Activated T-helper 17 cell treated with anti-CD3 and anti-CD28 coated beads, Interleukin-2, amount 50 U/mL, for 72 hours (primary cell): ENCODE data around the gene PROM1. TPM values are rescaled to one million over a fixed set of nuclear protein-coding genes. Genes with fewer than 3 reads are reported as not detected.
A peak's percentile ranks its signal among the peaks of the same experiment; 100 is the strongest.

ENCODE experiments used
- ATAC-seq: fragments of 150-1000 bp; cut with Tn5 transposase; replicated peaks from 2 replicates; pipeline ENCODE4 v1.10.0; 2021; ENCODE audit warnings: mild to moderate bottlenecking, moderate library complexity
- H3K27ac Mint-ChIP-seq: one replicate; pipeline ENCODE4 v1.8.0; 2022; ENCODE audit warnings: mixed read lengths
- H3K27me3 Mint-ChIP-seq: one replicate; pipeline ENCODE4 v1.8.0; 2022; ENCODE audit warnings: mixed read lengths
- H3K36me3 Mint-ChIP-seq: one replicate; pipeline ENCODE4 v1.8.0; 2022; ENCODE audit warnings: low read depth, mild to moderate bottlenecking, mixed read lengths
- H3K4me1 Mint-ChIP-seq: one replicate; pipeline ENCODE4 v1.8.0; 2022; ENCODE audit warnings: mixed read lengths
- H3K4me3 Mint-ChIP-seq: one replicate; pipeline ENCODE4 v1.8.0; 2022; ENCODE audit warnings: mild to moderate bottlenecking, mixed read lengths
- H3K9me3 Mint-ChIP-seq: one replicate; pipeline ENCODE4 v1.8.0; 2022; ENCODE audit warnings: mixed read lengths
- total RNA-seq, 2 donors: library from RNA; stranded (reverse); gene quantifications; one replicate each; pipeline ENCODE4 v1.2.3, GENCODE V29; 2022

PROM1 gene
- total RNA-seq, 2 donors from 2014 or later = 0.26 TPM; not detected in 1

- Mint-ChIP-seq H3K36me3 (no peaks in the 10 kb centered on the region), H3K27ac (no peak overlapping the region), H3K9me3 (no peaks in the 10 kb centered on the region), H3K4me3 (no peak overlapping the region), H3K4me1 (no peaks in the 10 kb centered on the region), H3K27me3 (peaks cover 20% of the 10 kb centered on the region)
- no peak for ATAC-seq
Measured at GRCh38 chr4:16016536-16016935, 67.3 kb downstream of the PROM1 start.

GRCh38 chr4:16011173-16011572, 72.7 kb downstream of the PROM1 start:
- Mint-ChIP-seq H3K27ac (no peak overlapping the region), H3K36me3 (no peaks in the 10 kb centered on the region), H3K27me3 (peaks cover 13% of the 10 kb centered on the region), H3K4me3 (no peak overlapping the region), H3K4me1 (no peaks in the 10 kb centered on the region), H3K9me3 (no peaks in the 10 kb centered on the region)
- no peak for ATAC-seq

- Mint-ChIP-seq H3K9me3 (no peaks in the 10 kb centered on the region), H3K27ac (no peak overlapping the region), H3K4me3 (no peak overlapping the region), H3K36me3 (no peaks in the 10 kb centered on the region), H3K4me1 (no peaks in the 10 kb centered on the region), H3K27me3 (peaks cover 16% of the 10 kb centered on the region)
- ATAC-seq = no peak
Measured at GRCh38 chr4:16009153-16009552, 74.7 kb downstream of the PROM1 start.

GRCh38 chr4:16007471-16008095, 76.2 kb downstream of the PROM1 start:
- Mint-ChIP-seq H3K36me3 (no peaks in the 10 kb centered on the region), H3K27me3 (peaks cover 16% of the 10 kb centered on the region), H3K9me3 (no peaks in the 10 kb centered on the region), H3K4me3 (no peak overlapping the region), H3K27ac (no peak overlapping the region), H3K4me1 (no peaks in the 10 kb centered on the region)
- no peak for ATAC-seq

GRCh38 chr4:16006771-16007446, 76.9 kb downstream of the PROM1 start:
- ATAC-seq = no peak
- Mint-ChIP-seq H3K36me3 (no peaks in the 10 kb centered on the region), H3K4me1 (no peaks in the 10 kb centered on the region), H3K4me3 (no peak overlapping the region), H3K9me3 (no peaks in the 10 kb centered on the region), H3K27ac (no peak overlapping the region), H3K27me3 (peaks cover 12% of the 10 kb centered on the region)

- Mint-ChIP-seq H3K4me3 (no peak overlapping the region), H3K9me3 (no peaks in the 10 kb centered on the region), H3K36me3 (no peaks in the 10 kb centered on the region), H3K27ac (no peak overlapping the region), H3K27me3 (peaks cover 12% of the 10 kb centered on the region), H3K4me1 (no peaks in the 10 kb centered on the region)
- no peak for ATAC-seq
Measured at GRCh38 chr4:16005676-16006075, 78.1 kb downstream of the PROM1 start.

- ATAC-seq = peak; percentile 86
- Mint-ChIP-seq H3K27me3 (peaks cover 4% of the 10 kb centered on the region), H3K9me3 (no peaks in the 10 kb centered on the region), H3K4me1 (no peaks in the 10 kb centered on the region), H3K4me3 (no peak overlapping the region), H3K36me3 (no peaks in the 10 kb centered on the region), H3K27ac (no peak overlapping the region)
Measured at GRCh38 chr4:16001484-16001858, 82.4 kb downstream of the PROM1 start.

GRCh38 chr4:16000708-16001483, 82.9 kb downstream of the PROM1 start:
- Mint-ChIP-seq H3K27ac (no peak overlapping the region), H3K4me3 (no peak overlapping the region), H3K27me3 (no peaks in the 10 kb centered on the region), H3K36me3 (no peaks in the 10 kb centered on the region), H3K4me1 (no peaks in the 10 kb centered on the region), H3K9me3 (no peaks in the 10 kb centered on the region)
- peak; percentile 2 for ATAC-seq

GRCh38 chr4:15996773-15997172, 87.0 kb downstream of the PROM1 start:
- H3K4me1 Mint-ChIP-seq = no peaks in the 10 kb centered on the region
- peak; percentile 36 for ATAC-seq
- no peak overlapping the region for H3K27ac Mint-ChIP-seq
- no peak overlapping the region for H3K4me3 Mint-ChIP-seq
- no peaks in the 10 kb centered on the region for H3K36me3 Mint-ChIP-seq
- peaks cover 12% of the 10 kb centered on the region for H3K27me3 Mint-ChIP-seq
- H3K9me3 Mint-ChIP-seq = no peaks in the 10 kb centered on the region

GRCh38 chr4:15995826-15996225, 88.0 kb downstream of the PROM1 start:
- peaks cover 12% of the 10 kb centered on the region for H3K27me3 Mint-ChIP-seq
- no peaks in the 10 kb centered on the region for H3K36me3 Mint-ChIP-seq
- no peaks in the 10 kb centered on the region for H3K4me1 Mint-ChIP-seq
- no peaks in the 10 kb centered on the region for H3K9me3 Mint-ChIP-seq
- no peak for ATAC-seq
- H3K4me3 Mint-ChIP-seq = no peak overlapping the region
- H3K27ac Mint-ChIP-seq = no peak overlapping the region

GRCh38 chr4:15992167-15992485, 91.7 kb downstream of the PROM1 start:
- Mint-ChIP-seq H3K27me3 (peaks cover 21% of the 10 kb centered on the region), H3K9me3 (no peaks in the 10 kb centered on the region), H3K27ac (no peak overlapping the region)

GRCh38 chr4:15990570-15991285, 93.1 kb downstream of the PROM1 start:
- H3K27me3 Mint-ChIP-seq = peaks cover 20% of the 10 kb centered on the region
- no peak overlapping the region for H3K27ac Mint-ChIP-seq
- H3K9me3 Mint-ChIP-seq = no peaks in the 10 kb centered on the region
- H3K36me3 Mint-ChIP-seq = no peaks in the 10 kb centered on the region
- H3K4me1 Mint-ChIP-seq = no peaks in the 10 kb centered on the region
- H3K4me3 Mint-ChIP-seq = no peak overlapping the region
- no peak for ATAC-seq

More at GRCh38 chr4:15992167-15992485, 91.7 kb downstream of the PROM1 start:
- no peak overlapping the region for H3K4me3 Mint-ChIP-seq
- H3K36me3 Mint-ChIP-seq = no peaks in the 10 kb centered on the region
- no peaks in the 10 kb centered on the region for H3K4me1 Mint-ChIP-seq
- ATAC-seq = no peak

GRCh38 chr4:15989424-15989823, 94.4 kb downstream of the PROM1 start:
- ATAC-seq = no peak
- Mint-ChIP-seq H3K27me3 (peaks cover 14% of the 10 kb centered on the region), H3K4me3 (no peak overlapping the region), H3K27ac (no peak overlapping the region), H3K36me3 (no peaks in the 10 kb centered on the region), H3K4me1 (no peaks in the 10 kb centered on the region), H3K9me3 (no peaks in the 10 kb centered on the region)

- ATAC-seq = no peak
- Mint-ChIP-seq H3K27me3 (peaks cover 17% of the 10 kb centered on the region), H3K27ac (no peak overlapping the region), H3K4me3 (no peak overlapping the region), H3K9me3 (no peaks in the 10 kb centered on the region), H3K4me1 (no peaks in the 10 kb centered on the region), H3K36me3 (no peaks in the 10 kb centered on the region)
Measured at GRCh38 chr4:15988222-15988621, 95.6 kb downstream of the PROM1 start.
